Stimulated activated CD4-positive, alpha-beta T cell treated with anti-CD3 and anti-CD28 coated beads, TNF-alpha, amount 100 ng/mL, for 1 hour (primary cell): ENCODE results near the gene STARD10.
"Not testable (repeated sequence)": the region's sequence is repeated elsewhere in the genome, so short reads cannot be mapped to it uniquely, and the experiment has no call there.

Experiments used
- DNase-seq, 3 donors: peaks; one replicate each; pipeline ENCODE4 v3.0.0-alpha.2; 2020; ENCODE audit warnings: low read depth in 3 of 3, low spot score in 1 of 3

STARD10 gene

GRCh38 chr11:72793425-72794367 lies at the start of gene STARD10:
Gene STARD10, minus strand, starts transcription at chr11:72794047. Its CDS starts 12,866 bp downstream, at chr11:72781181.
- peak; percentile 86 to 91 (median 90) for DNase-seq

GRCh38 chr11:72842653-72843330 lies 48.9 kb upstream of the STARD10 start:
- no peak for DNase-seq

GRCh38 chr11:72842126-72842525 lies 48.3 kb upstream of the STARD10 start:
- DNase-seq, result no peak

- DNase-seq, result no peak
These were observed 47.5 kb upstream of the STARD10 start for GRCh38 chr11:72841397-72841796.

GRCh38 chr11:72840780-72841179 lies 46.9 kb upstream of the STARD10 start:
- no peak for DNase-seq

- no peak for DNase-seq
These were observed 45.0 kb upstream of the STARD10 start for GRCh38 chr11:72838691-72839305.

GRCh38 chr11:72836111-72836510 lies 42.3 kb upstream of the STARD10 start:
- no peak for DNase-seq

- no peak for DNase-seq
These were observed 41.1 kb upstream of the STARD10 start for GRCh38 chr11:72834905-72835304.

- no peak for DNase-seq
These were observed 40.1 kb upstream of the STARD10 start for GRCh38 chr11:72833811-72834493.

- DNase-seq, result no peak
These were observed 39.4 kb upstream of the STARD10 start for GRCh38 chr11:72833083-72833733.

- no peak for DNase-seq
These were observed 38.6 kb upstream of the STARD10 start for GRCh38 chr11:72832301-72833082.

GRCh38 chr11:72831521-72832300 lies 37.9 kb upstream of the STARD10 start:
- peak in 1 of 3 donors; percentile 46 for DNase-seq

- no peak for DNase-seq
These were observed 36.2 kb upstream of the STARD10 start for GRCh38 chr11:72829884-72830533.

GRCh38 chr11:72829178-72829577 lies 35.3 kb upstream of the STARD10 start:
- DNase-seq, result no peak

- no peak for DNase-seq
These were observed 34.9 kb upstream of the STARD10 start for GRCh38 chr11:72828692-72829101.

- no peak for DNase-seq
These were observed 34.3 kb upstream of the STARD10 start for GRCh38 chr11:72828081-72828567.

- DNase-seq, result not testable (repeated sequence)
These were observed 33.8 kb upstream of the STARD10 start for GRCh38 chr11:72827656-72828055.

- no peak for DNase-seq
These were observed 33.2 kb upstream of the STARD10 start for GRCh38 chr11:72826942-72827480.
